ENCODE data around the gene C22orf15. TPM values are rescaled to one million over a fixed set of nuclear protein-coding genes. Genes with fewer than 3 reads are reported as not detected.

The C22orf15 gene
- total RNA-seq, 1 experiment from 2014 or later = 0.81 TPM

DNA sequence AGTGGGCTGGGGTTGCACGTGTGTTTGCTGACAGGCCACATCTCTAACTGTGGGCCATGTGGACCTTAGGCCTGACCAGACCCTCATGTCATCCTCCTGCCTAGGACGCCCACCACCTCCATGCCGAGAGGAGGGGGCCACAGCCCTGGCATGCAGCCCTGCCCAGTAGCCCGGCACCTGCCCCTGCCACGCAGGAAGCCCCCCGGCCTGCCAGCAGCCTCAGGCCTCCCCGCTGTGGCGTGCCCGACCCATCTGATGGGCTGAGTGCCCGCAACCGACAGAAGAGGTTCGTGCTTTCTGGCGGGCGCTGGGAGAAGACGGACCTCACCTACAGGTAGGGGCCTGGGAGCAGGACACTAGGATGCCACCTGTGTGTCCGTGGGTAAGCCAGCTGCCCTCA, 16.3 kb downstream of the C22orf15 start:
- Histone ChIP-seq H2AFZ (ENCODE audit: low read length) (no peak overlapping the region), H4K5ac (ENCODE audit: insufficient read length, low read depth, low read length) (no peak overlapping the region), H3K4me2 (ENCODE audit: insufficient read depth, insufficient read length, low read length) (no peak overlapping the region), H3K4ac (ENCODE audit: low read depth, low read length) (no peak overlapping the region), H3K14ac (ENCODE audit: insufficient read depth, low read length) (no peak overlapping the region; the same call in 1 of the 2 replicates), H3K27ac (ENCODE audit: insufficient read length, low read depth, low read length) (no peak overlapping the region), H3K56ac (ENCODE audit: insufficient read length, low read depth, low read length) (no peak overlapping the region), H3K27me3 (ENCODE audit: insufficient read depth, low read length) (peaks cover under 1% of the 10 kb centered on the region; the same call in 1 of the 2 replicates), H3K79me1 (ENCODE audit: insufficient read depth, low read depth, low read length, poor library complexity, severe bottlenecking) (no peaks in the 10 kb centered on the region), H4K20me1 (ENCODE audit: control insufficient read depth, insufficient read depth, insufficient read length) (no peaks in the 10 kb centered on the region), H3K23ac (ENCODE audit: insufficient read length, low read depth, low read length) (no peak overlapping the region), H3K18ac (ENCODE audit: insufficient read length, low read depth, low read length) (no peak overlapping the region), H2BK20ac (ENCODE audit: low read depth, low read length, poor library complexity, severe bottlenecking) (no peak overlapping the region), H2BK12ac (ENCODE audit: insufficient read length, low read depth, low read length) (no peak overlapping the region), H3K23me2 (ENCODE audit: insufficient read length, low read depth, low read length, poor library complexity, severe bottlenecking) (no peaks in the 10 kb centered on the region), H2BK5ac (ENCODE audit: insufficient read length, low read length) (no peak overlapping the region), H3K9ac (ENCODE audit: extremely low read depth, insufficient read length, low read length) (no peak overlapping the region), H4K8ac (replicated peaks; ENCODE audit: insufficient read length, low read depth, low read length) (no peak overlapping the region), H3K79me2 (ENCODE audit: insufficient read depth, low read length) (no peaks in the 10 kb centered on the region), H3T11ph (ENCODE audit: low read length) (no peak overlapping the region), H2BK15ac (ENCODE audit: low read depth, low read length) (no peak overlapping the region), H2AK5ac (ENCODE audit: insufficient read length, low read length) (no peak overlapping the region), H3K9me3 (ENCODE audit: control insufficient read depth, low read depth, low read length) (no peaks in the 10 kb centered on the region), H3K4me1 (ENCODE audit: insufficient read depth, low read length) (no peaks in the 10 kb centered on the region), H2BK120ac (ENCODE audit: low read depth, low read length, poor library complexity, severe bottlenecking) (no peak overlapping the region), H4K91ac (ENCODE audit: insufficient read length, low read depth, low read length) (no peak overlapping the region)
- H3K36me3 Mint-ChIP-seq (ENCODE audit: insufficient read depth in 1 of 3, low read depth in 3 of 3) = no peaks in the 10 kb centered on the region
- DNase-seq = no peak
- no peaks in the 10 kb centered on the region for H3K9me3 Mint-ChIP-seq
- TF ChIP-seq, protein P1, sequence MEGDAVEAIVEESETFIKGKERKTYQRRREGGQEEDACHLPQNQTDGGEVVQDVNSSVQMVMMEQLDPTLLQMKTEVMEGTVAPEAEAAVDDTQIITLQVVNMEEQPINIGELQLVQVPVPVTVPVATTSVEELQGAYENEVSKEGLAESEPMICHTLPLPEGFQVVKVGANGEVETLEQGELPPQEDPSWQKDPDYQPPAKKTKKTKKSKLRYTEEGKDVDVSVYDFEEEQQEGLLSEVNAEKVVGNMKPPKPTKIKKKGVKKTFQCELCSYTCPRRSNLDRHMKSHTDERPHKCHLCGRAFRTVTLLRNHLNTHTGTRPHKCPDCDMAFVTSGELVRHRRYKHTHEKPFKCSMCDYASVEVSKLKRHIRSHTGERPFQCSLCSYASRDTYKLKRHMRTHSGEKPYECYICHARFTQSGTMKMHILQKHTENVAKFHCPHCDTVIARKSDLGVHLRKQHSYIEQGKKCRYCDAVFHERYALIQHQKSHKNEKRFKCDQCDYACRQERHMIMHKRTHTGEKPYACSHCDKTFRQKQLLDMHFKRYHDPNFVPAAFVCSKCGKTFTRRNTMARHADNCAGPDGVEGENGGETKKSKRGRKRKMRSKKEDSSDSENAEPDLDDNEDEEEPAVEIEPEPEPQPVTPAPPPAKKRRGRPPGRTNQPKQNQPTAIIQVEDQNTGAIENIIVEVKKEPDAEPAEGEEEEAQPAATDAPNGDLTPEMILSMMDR (conservative IDR thresholded peaks at IDR 0.05) = no peak
- no peak overlapping the region for H3K4me3 Mint-ChIP-seq
- no peak overlapping the region for H3K27ac Mint-ChIP-seq
- peaks cover 25% of the 10 kb centered on the region for H3K27me3 Mint-ChIP-seq (ENCODE audit: low read depth)
- peaks cover 5 to 16% of the 10 kb centered on the region in 2 experiments; a peak in 3 of 4 replicates for H3K4me1 Mint-ChIP-seq
- WGBS (ENCODE audit: extremely low coverage, insufficient read length, low lambda C conversion rate) = no CpG with 5 or more reads among the region's 16 CpGs
